Fibroblast of pulmonary artery (primary cell): Measurements from ENCODE around the gene RASIP1.
"Not testable (repeated sequence)": the region's sequence is repeated elsewhere in the genome, so short reads cannot be mapped to it uniquely, and the experiment has no call there.

Experiments
- DNase-seq: peaks from one replicate; pipeline ENCODE4 v3.0.0-alpha.2; 2010; ENCODE audit warnings: low read depth
- H3K4me3 ChIP-seq: replicated peaks from 2 replicates; pipeline ENCODE4 v1.5.1; 2011; ENCODE audit warnings: low read depth, mild to moderate bottlenecking, control low read depth, low read length, moderate library complexity
- TF ChIP-seq, protein P1 (sequence below): IDR thresholded peaks from 2 replicates; pipeline ENCODE4 v1.5.1; 2011; ENCODE audit warnings: mild to moderate bottlenecking, control low read depth, low read length, inconsistent platforms; ENCODE audit errors: missing control alignments

Gene RASIP1

DNA sequence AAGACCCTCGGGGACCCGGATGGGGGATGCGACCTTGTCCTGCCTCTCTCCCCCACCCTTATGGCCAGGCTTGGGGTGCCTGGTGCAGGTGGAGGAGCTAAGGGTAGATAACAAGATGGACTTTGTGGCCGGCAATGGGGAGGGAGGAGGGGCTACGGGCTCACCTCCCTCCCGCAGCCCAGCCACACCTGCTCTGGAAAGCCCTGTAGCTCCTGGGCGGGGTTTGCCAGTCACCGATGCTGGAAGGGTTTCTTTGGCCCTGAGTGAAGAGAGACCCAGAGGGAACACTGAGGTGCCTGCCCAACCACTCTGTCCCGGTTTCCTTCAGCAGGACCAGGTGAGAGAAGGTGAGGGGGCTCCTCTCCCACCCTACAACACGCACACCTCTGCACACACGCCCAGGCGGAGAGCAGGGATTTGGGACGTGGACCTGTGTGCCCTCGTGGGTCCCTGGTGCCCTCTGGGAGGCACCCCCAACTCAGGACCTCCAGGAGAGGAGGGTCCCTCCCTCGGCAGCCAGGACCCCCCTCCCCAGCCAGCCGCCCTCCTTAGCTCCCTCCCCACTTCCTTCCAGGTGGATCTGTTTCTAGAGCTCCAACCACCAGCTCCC, 44.6 kb downstream of the RASIP1 start, which contains the start of gene FUT2:
Gene FUT2, plus strand, starts transcription at position 229 of the 610 bp plus-strand sequence. CDS start 6,986 bp downstream, outside the sequence.
- TF ChIP-seq, protein P1, sequence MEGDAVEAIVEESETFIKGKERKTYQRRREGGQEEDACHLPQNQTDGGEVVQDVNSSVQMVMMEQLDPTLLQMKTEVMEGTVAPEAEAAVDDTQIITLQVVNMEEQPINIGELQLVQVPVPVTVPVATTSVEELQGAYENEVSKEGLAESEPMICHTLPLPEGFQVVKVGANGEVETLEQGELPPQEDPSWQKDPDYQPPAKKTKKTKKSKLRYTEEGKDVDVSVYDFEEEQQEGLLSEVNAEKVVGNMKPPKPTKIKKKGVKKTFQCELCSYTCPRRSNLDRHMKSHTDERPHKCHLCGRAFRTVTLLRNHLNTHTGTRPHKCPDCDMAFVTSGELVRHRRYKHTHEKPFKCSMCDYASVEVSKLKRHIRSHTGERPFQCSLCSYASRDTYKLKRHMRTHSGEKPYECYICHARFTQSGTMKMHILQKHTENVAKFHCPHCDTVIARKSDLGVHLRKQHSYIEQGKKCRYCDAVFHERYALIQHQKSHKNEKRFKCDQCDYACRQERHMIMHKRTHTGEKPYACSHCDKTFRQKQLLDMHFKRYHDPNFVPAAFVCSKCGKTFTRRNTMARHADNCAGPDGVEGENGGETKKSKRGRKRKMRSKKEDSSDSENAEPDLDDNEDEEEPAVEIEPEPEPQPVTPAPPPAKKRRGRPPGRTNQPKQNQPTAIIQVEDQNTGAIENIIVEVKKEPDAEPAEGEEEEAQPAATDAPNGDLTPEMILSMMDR, result no peak
- H3K4me3 ChIP-seq, result peak within 1 kb of the TSS; percentile 5
- no peak for DNase-seq

DNA sequence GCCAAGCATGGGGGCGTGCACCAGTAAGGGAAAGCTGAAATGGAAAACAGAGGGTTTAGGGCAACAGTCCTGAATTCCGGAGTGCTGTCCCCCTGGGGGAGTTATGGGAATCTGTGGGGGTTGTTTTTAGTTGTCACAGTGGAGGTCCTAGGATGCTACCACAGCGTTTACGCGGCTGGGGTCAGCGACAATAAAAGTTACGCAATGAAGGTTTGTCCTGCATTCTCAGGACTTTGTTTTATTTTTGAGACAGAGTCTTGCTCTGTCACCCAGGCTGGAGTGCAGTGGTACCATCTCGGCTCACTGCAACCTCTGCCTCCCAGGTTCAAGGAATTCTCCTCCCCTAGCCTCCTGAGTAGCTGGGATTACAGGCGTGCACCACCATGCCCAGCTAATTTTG, 46.8 kb downstream of the RASIP1 start:
- H3K4me3 ChIP-seq, DNase-seq: not testable (repeated sequence)

DNA sequence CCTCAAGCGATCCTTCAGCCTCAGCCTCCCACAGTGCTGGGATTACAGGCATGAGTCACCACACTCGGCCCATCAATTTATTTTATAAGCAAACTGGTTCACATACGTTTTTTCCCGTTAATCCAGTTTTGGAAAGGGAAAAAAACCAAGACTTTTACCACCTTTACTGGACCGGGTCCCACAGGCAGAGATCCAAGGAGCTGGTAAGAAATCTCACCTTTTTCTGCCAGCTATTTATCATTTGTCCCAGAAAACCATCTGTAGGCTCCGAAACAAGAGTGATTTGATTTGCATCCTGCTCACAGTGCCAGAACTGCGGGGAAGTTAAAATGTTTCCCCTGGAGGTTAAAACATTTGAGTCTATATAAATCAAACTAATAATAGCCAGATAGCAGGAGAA, 51.0 kb downstream of the RASIP1 start:
- no peak overlapping the region for H3K4me3 ChIP-seq
- no peak for DNase-seq
- TF ChIP-seq, protein P1, result no peak

DNA sequence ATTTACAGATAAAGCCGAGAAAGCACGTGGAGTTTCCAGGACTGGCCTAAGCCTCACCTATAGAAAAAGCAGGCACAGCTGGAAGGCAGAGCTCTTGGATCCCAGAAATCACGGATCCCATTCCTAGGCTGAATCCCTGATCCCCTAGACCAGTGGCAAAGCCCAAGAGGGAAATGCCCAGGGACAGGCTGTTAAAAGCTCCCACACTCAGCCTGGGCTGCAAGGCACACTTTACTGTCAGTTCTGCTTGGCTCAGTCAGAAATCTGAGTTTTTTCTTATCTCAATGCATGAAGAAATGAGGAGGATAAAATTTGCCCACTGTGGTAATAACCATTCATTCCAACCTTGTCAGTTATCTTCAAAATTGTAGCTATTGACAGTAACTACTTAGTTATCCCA, 52.6 kb downstream of the RASIP1 start:
- TF ChIP-seq, protein P1, result no peak
- DNase-seq, result no peak
- no peak overlapping the region for H3K4me3 ChIP-seq

DNA sequence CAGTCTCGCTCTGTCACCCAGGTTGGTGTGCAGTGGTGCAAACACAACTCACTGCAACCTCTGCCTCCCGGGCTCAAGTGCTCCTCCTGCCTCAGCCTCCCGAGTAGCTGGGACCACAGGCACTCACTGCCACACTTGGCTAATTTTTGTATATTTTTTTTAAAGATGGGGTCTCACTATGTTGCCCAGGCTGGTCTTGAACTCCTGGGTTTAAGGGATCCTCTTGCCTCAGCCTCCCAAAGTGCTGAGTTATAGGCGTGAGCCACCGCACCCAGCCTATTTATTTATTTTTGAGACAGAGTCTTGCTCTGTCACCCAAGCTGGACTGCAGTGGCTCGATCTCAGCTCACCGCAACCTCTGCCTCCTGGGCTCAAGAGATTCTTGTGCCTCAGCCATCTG, 53.8 kb downstream of the RASIP1 start:
- DNase-seq, result not testable (repeated sequence)

DNA sequence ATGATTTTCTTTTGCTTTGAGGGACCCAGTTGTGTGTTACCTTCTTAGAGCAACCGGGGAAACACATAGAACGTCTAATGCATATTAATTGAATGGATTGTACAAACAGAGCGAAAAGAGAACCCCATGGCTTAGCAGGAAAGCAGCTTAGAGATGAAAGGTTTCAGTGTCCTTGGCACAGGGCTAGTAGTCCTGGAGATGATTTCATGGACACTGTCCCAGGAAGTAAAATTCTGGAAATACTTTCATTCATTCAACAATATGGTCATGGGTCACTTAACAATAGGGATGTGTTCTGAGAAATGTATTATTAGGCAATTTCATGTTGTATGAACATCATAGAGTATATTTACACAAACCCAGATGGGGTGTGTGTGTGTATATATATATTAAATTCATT, 54.3 kb downstream of the RASIP1 start:
- no peak for DNase-seq
- no peak overlapping the region for H3K4me3 ChIP-seq
- TF ChIP-seq, protein P1, result no peak

More for the DNA sequence above, 53.8 kb downstream of the RASIP1 start:
- H3K4me3 ChIP-seq, result not testable (repeated sequence)

DNA sequence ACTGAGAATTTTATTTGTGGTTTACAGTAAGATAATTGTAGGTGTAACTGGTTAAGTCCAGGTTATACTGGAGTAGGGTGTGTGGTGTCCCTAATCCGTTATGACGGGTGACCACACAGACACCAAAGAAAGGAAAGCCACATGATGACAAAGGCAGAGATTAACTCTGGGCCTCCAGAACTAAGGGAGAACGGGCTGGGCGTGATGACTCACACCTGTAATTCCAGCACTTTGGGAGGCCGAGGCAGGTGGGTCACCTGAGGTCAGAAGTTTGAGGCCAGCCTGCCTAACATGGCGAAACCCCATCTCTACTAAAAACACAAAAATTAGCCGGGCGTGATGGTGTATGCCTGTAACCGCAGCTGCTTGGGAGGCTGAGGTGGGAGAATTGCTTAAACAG, 54.8 kb downstream of the RASIP1 start:
- no peak overlapping the region for H3K4me3 ChIP-seq
- TF ChIP-seq, protein P1, result no peak
- no peak for DNase-seq

DNA sequence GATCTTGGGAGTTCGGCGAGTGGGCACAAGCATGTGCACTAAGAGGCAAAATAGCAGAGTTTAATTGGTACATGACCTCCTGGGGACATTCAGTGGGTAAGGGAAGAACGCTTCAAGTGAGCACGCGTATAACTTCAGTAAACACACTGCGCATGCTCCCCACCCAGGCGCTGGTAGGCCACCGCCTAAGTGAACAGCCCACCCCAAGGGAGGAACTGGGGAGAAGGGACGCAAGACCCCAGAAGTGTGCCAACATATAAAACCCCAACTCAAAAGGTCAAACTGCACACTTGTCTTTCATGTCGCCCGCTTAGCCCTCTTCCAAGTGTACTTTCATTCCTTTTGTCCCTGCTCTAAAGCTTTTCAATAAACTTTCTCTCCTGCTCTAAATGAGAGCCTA, 57.1 kb downstream of the RASIP1 start:
- H3K4me3 ChIP-seq, result no peak overlapping the region
- TF ChIP-seq, protein P1, result no peak
- peak; percentile 57 for DNase-seq
